ELR (cell line): ENCODE measurements around the gene RNF213.
"Not testable (repeated sequence)": the region's sequence is repeated elsewhere in the genome, so short reads cannot be mapped to it uniquely, and the experiment has no call there.

Experiments used
- DNase-seq: peaks from one replicate; pipeline ENCODE4 v3.0.0-alpha.2; 2015; ENCODE audit warnings: low read depth

Gene RNF213

DNA sequence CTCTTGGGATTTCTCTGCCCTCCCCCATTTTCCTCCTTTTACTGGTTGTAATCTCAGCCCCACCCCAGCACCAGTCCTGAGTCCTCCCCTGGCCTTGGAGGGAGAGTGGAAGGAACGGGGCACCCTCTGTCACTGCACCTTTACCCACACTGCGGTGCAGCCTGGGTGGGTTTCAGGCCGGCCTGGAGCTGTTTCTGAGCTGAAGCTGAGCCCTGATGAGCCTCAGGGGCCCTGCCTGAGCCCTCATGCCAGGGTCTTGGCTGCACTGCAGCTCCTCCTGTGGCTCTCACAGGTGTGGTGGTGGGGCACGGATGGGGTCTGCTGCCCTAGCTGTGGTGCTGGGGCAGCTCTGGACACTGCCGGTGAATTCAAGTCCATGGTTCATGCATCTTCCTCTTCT, 34.5 kb downstream of the RNF213 start:
- no peak for DNase-seq

DNA sequence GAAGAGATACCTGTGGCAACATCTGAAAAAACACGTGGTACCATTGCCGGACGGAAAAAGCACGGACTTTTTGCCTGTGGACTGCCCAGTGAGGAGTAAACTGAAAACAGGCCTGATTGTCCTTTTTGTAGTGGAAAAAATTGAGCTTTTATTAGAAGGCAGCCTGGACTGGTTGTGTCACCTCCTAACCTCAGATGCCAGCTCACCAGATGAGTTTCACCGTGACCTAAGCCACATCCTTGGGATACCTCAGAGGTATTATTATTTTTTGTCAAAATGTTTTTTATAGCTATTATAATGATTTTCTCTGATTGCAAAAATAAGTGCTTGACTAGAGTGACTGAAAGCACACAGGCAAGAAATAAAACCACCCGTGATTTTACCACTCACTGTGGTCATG, 34.9 kb downstream of the RNF213 start:
- DNase-seq, result no peak

DNA sequence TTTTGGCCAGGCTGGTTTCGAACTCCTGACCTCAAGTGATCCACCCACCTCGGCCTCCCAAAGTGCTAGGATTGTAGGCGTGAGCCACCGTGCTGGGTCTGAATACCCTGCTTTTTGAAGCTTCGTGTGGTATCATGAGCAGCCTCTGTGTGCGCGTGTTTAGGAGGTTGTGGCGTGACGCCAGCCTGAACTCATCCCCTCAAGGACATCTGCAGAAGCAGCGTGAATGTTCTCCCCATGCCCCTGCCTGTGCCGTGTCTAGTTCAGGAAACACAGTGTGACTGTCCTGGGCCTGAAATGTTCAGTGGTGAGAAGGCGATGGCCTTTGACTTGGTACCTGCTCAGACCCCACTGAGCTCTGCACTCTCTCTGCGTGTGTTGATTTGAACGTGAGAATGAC, 35.6 kb downstream of the RNF213 start:
- DNase-seq, result no peak

DNA sequence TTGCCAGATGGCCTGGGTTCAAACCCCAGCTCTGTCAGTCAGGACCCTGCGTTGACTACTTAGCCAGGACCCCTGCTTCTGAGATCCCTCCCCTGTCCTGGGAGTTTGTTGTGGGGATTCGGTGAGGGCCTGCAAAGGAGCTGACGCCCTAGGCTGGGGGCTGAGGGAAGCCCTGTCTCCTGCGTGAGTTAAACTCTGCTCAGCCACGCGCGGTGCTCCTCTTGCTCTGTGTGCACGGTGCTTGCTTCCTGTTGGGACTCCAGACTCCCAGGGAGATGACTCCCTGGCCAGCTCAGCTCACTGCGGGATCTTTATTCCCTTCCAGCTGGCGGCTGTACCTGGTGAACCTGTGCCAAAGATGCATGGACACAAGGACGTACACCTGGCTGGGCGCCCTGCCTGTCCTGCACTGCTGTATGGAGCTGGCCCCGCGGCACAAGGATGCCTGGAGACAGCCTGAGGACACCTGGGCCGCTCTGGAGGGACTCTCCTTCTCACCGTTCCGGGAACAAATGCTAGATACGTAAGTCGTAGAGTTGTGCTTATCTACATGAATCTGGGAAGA, 37.4 kb downstream of the RNF213 start:
- no peak for DNase-seq

DNA sequence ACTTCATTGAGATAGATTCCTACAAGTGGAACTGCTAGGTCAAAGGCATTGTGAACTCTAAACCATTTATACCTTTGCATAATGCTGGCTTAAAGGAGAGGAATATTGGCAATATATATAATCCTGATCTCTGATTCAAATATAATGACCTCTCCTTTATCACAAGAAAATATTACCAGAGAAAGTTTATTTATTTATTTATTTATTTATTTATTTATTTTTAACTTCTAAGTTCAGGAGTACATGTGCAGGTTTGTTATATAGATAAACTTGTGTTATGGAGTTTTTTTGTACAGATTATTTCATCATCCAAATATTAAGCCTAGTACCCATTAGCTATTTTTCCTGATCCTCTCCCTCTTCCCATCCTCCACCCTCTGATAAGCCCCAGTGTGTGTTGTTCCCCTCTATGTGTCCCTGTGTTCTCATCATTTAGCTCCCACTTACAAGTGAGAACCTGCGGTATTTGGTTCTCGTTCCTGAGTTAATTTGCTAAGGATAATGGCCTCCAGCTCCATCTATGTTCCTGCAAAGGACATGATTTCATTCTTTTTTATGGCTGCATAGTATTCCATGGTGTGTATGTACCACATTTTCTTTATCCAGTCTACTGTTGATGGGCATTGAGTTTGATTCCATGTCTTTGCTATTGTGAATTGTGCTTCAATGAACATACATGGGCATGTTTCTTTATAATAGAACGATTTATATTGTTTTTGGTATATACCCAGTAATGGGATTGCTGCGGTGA, 38.9 kb downstream of the RNF213 start:
- DNase-seq, result not testable (repeated sequence)

DNA sequence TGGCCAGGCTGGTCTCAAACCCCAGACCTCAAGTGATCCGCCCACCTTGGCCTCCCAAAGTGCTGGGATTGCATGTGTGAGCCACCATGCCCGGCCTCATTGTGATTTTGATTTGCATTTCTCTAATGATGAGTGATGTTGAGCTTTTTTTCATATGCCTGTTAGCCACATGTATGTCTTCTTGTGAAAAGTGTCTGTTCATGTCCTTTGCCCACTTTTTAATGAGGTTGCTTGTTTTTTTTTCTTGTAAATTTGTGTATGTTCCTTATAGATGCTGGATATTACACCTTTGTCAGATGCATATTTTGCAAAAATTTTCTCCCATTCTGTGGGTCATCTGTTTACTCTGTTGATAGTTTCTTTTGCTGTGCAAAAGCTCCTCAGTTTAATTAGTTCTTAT, 40.1 kb downstream of the RNF213 start:
- not testable (repeated sequence) for DNase-seq

DNA sequence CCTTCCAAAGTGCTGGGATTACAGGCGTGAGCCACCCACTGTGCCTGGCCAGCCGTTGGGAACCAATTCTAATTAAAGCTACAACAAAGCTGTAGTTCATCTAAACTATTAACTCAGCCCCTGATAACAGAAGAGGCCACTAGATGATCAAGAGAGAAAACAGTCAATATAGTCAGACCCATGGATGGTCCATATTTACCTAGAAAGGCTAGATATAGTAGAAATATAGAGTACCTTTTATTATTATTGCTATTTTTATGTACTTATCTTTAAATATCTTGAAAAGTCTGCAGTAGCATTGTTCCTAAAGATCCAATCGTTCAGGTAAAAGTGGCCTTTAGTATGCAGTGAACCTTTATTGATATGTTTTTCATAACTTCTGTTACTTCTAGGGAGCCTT, 43.2 kb downstream of the RNF213 start:
- DNase-seq, result no peak

DNA sequence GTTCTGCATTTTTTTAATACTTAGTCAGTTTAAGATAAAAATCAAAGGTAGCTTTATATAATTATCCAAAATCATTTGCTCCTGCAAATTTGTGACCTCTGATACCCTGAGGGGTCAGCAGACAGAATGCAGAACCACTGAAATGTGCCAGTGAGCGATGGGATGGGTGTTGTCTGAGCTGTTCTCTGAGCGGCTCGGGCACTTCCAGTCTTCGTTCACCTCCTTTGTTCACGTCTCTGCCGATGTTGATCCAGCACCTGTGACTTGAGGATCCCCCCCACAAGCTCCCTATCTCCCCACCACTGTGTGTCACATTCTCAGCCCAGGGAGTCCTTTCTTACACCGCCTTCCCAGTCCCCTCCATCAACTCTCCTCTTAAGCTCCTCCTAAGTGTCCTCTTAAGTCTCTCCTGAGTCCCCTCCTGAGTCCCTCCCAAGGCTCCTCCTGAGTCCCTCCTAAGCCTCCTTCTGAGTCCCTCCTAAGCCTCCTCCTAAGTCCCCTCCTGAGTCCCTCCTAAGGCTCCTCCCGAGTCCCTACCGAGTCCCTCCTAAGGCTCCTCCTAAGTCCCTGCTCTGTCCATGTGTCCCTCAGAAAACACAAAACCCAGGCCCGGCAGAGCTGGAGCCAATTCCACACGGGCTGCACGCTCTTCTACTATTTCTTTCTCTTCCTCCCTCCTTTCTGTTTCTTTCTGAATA, 47.5 kb downstream of the RNF213 start:
- no peak for DNase-seq

DNA sequence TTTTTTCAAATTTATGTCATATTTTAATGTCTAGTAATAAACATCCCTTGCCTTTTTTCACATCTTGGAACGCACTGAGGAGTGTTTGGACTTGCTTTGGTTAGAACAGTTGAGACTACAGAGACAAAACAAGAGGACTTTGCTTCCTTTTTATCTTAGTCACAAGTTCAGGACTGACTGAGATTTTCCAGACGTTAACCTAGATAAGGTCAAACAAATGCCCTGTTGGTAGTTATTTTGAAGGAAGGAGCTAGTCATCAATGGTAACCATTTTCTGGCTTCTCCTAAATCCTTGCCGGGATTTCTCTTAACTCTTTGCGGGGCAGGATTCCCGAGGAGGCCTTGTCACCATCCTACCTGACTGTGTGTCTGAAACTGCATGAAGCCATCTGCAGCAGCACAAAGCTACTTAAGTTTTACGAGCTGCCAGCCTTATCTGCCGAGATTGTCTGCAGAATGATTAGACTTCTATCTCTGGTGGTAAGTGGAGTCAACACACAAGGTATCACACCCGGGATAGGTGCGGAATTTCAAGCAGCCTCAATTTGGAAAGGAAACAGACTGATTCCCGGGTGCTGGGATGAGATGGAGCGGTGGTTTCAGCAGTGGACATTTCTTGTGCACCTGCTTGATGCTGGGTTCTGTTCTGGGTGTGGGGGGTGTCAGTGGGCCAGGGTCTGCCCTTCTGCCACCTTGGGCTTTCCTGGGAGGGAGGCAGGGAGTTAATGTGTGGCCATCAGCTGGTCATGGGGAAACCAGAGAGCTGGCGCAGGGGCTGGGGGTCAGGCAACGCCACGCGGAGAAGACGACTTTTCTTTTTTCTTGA, 48.3 kb downstream of the RNF213 start:
- no peak for DNase-seq

DNA sequence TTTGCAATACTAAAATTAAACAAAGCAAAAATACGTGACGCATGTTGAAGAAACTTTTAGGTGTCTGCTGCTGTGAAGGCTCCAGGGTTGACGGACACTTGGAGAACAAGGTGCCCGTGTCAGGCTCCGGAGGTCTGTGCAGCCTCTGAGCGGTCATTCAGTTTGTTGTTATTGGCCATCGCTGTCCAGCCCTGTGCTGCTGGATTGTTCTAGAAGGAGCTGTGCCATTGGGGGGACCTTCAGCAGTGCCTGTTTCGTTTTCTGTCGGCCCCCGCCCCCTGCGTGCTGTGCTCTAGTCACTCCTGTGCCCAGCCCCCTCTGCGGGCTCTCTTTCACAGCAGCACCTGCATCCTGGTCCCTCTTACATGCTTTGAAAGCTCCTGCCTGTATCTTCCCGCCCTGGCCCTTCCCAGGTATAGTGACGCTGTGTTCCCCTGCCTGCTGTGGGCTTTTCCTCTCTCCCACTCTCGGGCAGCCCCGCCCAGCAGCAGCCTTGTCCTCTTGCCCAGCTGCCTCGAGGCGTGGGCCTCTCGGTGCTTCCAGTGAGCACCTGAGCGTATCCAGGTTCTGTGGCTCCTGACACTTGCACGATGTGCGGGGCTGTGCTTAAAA, 50.7 kb downstream of the RNF213 start:
- DNase-seq, result no peak

DNA sequence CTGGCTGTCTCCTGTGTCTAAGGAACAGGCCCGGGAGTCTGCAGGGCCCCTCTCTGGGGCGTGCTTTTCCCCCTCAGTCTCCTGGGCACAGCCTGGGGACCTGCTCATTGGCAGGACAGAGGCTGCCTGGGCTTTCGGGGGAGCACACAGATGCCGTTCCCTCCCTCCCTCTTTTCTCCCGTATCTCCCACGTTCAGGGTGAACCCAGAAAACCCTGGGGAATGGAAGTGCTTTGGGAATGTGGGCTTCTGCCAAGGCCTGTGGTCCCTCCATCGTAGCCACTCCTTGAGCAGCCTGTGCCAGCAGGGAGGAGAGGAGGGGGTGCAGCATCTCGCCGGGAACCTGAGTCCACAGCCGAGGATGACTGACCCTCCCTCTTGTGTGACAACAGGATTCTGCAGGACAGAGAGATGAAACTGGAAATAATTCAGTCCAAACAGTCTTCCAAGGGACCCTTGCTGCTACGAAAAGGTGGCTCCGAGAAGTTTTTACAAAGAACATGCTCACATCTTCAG, 52.0 kb downstream of the RNF213 start:
- DNase-seq, result no peak

DNA sequence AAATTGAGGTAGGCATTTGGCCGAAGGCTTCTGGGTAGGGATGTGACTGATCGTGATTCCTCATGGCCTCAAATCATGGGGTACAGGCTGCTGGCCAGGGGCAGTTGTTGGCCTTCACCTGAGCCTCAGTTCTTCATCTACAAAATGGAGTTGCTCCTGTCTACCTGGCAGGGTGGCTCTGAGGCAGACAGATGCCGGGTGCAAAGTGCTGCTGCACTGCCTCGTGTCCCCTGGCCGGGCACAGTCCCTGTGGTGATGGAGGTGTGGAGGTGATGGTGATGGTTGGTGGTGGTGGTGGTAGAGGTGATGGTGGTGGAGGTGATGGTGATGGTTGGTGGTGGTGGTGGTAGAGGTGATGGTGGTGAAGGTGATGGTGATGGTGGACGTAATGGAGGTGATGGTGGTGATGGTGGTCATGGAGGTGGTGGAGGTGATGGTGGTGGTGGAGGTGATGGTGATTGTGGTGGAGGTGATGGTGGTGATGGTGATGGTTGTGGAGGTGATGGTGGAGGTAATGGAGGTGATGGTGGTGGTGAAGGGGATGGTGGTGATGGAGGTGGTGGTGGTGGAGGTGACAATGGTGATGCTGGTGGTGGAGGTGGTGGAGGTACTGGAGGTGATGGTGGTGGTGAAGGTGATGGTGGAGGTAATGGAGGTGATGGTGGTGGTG, 52.6 kb downstream of the RNF213 start:
- no peak for DNase-seq

DNA sequence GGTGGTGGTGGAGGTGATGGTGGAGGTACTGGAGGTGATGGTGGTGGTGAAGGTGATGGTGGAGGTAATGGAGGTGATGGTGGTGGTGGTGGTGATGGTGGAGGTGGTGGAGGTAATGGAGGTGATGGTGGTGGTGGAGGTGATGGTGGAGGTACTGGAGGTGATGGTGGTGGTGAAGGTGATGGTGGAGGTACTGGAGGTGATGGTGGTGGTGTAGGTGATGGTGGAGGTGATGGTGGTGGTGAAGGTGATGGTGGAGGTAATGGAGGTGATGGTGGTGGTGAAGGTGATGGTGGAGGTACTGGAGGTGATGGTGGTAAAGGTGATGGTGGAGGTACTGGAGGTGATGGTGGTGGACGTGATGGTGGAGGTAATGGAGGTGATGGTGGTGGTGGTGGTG, 53.3 kb downstream of the RNF213 start:
- not testable (repeated sequence) for DNase-seq

DNA sequence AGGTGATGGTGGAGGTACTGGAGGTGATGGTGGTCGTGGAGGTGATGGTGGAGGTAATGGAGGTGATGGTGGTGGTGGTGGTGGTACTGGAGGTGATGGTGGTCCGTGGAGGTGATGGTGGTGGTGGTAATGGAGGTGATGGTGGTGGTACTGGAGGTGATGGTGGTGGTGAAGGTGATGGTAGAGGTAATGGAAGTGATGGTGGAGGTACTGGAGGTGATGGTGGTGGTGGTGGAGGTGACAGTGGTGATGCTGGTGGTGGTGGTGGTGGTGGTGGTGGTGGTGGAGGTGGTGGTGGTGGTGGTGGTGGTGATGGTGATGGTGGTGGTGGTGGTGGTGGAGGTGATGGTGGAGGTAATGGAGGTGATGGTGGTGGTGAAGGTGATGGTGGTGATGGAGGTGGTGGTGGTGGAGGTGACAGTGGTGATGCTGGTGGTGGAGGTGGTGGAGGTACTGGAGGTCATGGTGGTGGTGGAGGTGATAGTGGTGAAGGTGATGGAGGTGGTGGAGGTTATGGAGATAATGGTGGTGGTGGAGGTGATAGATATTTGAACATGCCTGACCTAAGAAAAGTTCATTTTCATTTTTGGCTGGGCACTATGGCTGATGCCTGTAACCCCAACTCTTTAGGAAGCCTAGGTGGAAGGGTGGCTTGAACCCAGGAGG, 55.0 kb downstream of the RNF213 start:
- no peak for DNase-seq

DNA sequence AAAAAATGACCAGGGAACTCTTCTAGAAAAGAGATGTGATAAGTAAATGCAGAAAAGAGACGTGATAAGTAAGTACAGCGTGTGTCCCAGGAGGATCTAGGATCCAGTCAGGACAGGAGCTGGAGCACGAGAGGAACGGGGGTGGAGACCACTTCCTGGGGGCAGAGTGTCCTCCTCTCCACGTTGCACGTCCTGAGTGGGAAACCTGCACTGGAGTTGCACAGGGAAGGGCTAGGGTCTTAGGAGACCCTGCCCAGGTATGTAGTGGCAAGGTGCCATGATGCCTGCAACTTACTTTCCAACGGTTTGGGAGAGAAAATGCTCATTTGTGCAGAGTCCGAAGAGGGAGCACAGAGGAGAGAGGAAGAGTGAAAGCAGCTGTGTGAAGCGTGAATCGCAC, 55.8 kb downstream of the RNF213 start:
- DNase-seq, result no peak

DNA sequence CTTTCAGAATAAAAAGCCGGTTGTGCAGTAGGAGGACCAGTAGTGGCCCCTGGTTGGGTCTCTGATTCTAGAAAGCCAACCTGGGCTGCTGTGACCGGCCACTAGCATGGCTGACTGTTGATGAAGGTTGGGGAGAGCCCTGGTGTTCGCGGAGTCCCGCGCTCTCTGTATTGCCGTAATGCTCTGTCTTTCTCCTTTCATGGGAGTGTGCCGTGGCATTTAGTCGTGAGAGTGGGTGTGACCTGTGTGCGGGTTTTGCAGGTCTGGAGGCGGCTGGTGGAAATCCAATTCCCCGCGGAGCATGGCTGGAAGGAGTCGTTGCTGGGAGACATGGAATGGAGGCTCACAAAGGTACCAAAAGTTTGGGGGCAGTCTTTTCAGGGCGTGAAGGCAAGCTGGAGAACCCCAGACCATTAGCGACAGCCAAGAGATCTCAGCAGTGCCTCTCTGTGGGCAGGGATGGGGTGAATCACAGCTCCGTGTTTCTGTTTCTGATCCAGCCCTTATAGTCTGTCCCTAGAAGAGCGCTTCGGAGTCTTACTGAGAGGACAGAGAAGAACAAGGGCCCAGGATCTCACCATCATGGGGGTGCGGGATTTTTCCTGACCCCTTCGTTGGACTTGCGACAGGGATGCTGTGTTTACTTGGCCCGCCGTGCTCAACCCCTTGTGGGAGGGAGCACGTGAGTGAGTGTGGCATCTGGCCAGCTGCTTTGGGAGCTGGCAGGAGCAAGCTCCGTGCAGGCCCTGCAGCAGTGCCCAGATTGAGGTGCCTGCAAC, 56.5 kb downstream of the RNF213 start:
- no peak for DNase-seq

DNA sequence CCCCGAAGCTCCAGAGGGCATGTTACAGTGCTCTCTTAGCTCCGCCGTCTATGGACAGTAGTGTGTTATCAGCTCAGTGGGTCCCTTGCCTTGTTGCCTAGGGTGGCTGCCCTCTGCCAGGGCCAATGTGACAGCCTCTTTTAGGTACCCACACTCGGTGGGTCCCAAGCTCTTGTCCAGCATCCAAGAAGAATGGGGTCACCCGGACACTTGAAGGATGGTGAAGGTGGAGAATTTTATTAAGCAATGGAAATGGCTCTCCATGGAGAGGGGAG, 57.0 kb downstream of the RNF213 start:
- DNase-seq, result no peak

DNA sequence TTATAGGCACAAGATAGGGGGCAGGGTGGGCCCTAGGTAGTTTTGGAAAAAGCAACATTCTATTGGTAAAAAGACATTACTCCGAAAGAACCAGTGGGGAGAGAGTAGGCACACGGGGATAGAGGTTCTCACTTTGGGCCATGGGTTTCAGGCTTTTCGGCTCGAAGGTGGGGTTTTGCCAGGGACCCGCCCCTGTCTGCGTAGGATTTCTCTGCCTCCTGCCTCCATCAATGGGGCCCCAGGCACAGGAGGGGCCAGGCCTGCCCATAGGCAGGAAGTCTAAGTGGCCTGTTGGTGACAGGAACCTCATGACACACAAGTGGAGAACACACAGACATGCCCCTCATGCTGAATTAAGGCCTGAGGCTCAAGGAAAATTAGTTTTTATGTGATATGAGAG, 57.5 kb downstream of the RNF213 start:
- DNase-seq, result no peak

DNA sequence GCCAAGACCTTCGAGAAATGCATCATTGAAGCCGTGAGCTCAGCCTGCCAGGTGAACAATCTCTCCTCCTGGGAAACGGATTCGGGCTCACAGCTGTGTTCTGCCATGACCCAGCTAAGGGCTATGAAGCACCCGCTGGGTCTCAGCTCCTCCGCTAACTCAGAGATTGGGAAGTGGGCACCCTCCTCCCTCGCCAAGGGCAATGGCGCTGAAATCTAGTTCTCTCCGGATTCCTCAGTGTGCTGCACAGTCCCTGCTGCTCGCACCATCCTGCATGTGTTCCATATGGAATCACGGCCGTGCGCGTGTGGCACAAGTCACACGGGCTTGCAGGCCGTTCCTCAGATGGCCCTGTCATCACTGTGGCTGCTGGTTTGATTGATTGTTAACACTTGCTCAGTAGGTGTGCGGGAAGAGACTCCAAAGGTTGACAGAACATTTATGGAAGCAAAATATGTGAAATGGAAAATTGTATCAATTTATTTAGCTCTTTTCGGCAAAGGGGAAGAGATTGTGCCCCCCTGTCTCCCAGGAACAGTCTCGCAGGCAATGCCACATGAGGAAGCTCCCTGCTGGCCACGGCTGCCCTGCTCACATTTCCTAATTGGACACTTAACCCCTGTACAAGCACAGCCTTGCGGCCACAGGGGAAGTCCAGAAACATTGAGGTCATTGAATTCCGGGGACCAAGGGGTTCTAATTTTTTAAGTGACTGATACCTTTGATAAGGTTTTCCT, 58.8 kb downstream of the RNF213 start:
- no peak for DNase-seq

DNA sequence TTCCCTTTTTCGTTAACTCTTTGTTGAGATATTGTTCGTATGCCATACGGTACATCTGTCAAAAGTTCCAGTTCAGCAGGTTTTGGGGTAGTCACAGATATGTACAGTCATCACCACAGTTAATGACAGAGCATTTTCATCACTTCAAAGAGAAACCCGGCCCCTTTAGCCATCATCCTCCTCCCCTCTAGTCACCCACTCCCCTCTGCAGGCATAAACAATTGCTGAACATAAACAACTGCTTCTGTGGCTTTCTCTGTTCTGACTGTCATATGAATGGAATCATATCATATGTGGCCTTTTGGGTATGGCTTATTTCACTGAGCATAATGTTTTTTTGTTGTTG, 59.3 kb downstream of the RNF213 start:
- no peak for DNase-seq
